NCI-H2196 treated with DMSO at 0.1 percent for 48 hours (cell line): Measurements from ENCODE around the gene PEA15.

Source experiments
- DNase-seq: peaks from one replicate; lab custom pipeline; 2025; ENCODE audit not compliant: unreplicated experiment; lab: John Stamatoyannopoulos, UW

The PEA15 gene

GRCh38 chr1:160236806-160237205 is 31.6 kb downstream of the PEA15 start:
- no peak for DNase-seq

DNA sequence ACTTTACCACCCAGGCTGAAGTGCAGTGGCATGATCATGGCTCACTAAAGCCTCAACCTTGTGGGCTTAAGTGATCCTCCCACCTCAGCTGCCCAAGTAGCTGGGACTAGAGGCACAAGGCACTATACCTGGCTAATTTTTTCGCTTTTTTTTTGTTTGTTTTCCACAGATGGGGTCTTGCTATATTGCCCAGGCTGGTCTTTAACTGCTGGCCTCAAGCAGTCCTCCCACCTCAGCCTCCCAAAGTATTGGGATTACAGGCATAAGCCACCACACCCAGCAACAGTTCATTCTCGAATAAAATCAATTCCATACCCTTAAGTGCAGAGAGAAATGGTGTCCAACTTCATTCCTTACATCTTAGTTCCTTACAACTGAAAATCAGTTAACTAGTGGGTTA is 32.4 kb downstream of the PEA15 start:
- DNase-seq: no peak

DNA sequence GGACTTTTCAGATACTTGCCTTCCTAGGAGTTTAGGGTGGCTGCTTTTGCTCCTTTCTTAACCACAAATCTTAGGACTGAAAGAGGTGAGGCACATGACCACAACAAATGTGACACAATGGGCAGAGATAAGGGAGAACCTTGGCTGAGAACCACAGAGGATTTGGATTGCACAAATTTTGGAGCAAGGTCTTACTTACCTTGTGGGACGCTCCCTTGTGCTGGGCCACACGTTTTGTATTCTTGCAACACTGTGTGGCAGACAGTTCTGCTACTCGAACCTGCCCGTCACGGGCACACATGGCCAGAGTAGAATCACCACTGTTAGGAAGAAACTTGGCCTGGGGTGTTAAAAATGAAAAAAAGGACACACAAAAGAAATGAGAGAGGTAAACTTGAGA is 33.2 kb downstream of the PEA15 start:
- no peak for DNase-seq

- DNase-seq: no peak
Observed at GRCh38 chr1:160239582-160240299, 34.6 kb downstream of the PEA15 start.

- DNase-seq: no peak
Observed at GRCh38 chr1:160243767-160244166, 38.6 kb downstream of the PEA15 start.

- DNase-seq: no peak
Observed at GRCh38 chr1:160244209-160244608, 39.0 kb downstream of the PEA15 start.

DNA sequence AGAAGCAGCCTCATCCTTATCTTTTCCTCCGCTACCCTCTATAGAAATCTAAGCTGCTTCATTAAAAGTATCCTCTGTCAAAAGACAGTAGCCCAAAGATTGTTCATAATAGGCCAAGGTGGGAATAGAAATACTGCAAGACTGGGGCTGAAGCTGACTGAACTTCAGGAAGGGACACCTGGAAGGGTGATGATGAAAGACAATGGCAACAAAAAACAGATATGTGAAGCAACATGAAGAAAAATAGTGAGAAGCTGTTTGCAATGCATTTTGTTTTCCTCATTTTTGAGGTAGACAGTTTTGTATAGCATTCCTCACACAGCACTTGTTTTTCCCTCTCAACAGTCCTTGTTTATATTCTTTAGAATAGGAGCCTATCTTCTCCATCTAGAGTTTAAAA is 40.2 kb downstream of the PEA15 start:
- DNase-seq: no peak

DNA sequence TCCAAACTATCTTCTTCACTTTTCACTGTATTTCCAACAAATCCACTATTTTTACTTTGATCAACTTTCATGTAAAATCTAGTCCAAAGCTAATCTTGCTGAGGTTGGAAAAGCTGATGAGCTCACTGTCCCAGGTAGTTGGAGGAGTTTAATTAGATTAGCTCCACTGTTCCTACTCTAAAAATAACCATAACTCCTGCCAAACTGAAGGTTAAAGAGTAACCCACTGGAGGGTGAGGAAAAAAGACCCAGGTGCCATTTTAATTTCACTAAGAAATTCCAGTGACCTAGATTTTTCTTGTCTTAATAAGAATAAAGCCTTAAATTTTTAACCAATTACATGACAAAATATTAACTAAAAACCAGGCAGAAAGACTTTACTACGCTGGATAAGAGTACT is 41.9 kb downstream of the PEA15 start:
- DNase-seq: no peak

GRCh38 chr1:160251011-160251410 is 45.8 kb downstream of the PEA15 start:
- no peak for DNase-seq

GRCh38 chr1:160251687-160252526 is 46.7 kb downstream of the PEA15 start:
- DNase-seq: peak; percentile 66

GRCh38 chr1:160255781-160256300 is 50.7 kb downstream of the PEA15 start:
- DNase-seq: no peak

DNA sequence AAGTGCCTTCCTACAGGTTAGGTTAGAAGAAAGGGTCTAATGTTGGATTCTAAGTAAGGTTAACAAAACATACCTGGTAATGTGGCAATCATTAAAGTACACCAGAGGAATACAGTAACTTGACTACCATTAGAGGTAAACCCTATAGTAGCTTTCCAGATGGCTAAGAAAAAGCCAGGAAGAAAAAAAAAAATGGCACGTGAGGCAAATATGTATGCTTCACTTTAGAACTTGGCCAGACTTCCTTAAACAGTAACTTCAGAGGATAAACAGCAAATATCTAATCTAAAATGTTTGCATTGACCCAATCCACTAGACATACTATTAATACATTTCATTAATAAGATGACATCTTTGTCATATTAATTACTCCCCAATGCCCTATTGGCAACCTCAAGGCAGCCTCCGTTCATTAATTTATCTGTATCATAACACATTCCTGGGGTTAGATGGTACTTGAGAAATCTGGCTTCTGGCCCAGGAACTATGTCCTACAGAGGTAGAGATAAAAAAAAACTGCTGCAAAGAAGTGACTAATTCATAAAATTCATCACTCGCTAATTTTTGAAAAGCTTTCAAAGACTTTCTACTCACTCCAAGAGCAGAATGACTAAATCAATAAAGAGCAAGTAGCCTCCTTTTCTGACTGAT is 51.3 kb downstream of the PEA15 start:
- peak; percentile 33 for DNase-seq

DNA sequence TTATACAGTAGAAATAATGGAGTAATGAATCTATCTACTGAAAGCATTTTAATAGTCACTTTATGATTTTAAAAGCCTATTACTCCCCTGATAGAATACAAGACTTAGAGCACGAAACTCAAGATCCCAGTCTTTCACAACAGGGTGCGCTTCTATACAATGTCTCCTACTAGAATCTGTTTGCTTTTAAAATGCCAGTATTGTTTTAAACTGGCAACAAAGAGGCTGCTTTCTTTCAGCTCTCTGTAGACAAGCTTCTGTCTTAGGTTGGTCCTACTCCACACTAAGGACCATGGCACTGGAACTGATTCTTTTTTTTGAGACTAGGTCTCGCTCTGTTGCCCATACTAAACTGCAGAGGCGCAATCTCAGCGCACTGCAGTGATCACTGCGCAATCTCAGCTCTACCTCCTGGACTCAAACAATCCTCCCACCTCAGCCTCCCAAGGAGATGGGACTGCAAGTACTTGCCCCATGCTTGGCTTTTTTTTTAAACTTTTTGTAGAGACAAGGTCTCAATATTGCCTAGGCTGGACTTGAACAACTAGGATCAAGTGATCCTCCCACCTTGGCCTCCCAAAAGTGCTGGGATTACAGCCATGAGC is 52.3 kb downstream of the PEA15 start:
- no peak for DNase-seq

DNA sequence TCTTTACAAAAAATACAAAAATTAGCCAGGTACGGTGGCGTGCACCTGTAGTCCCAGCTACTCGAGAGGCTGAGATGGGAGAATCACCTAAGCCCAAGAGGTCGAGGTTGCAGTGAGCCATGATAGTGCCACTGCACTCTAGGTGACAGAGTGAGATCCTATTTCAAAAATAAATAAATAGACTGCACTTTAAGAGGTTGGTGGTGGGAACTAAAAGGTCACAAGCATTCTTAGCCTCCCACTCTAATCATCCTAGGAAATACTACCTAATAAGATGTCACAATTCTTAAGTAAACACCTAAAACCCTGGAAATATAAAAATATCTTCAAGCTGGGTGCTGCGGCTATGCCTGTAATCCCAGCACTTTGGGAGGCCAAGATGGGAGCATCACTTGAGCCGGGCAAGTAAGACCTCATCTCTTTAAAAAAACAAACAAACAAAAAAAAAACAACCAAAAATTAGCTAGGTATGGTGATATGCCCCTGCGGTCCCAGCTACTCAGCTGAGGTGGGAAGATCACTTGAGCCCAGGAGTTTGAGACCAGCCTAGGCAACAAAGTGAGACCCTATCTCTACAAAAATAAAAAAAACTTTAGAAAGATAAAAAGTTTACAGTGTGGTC is 53.1 kb downstream of the PEA15 start:
- DNase-seq: no peak

GRCh38 chr1:160260406-160261382 is 55.5 kb downstream of the PEA15 start:
- DNase-seq: no peak

GRCh38 chr1:160261556-160261892 is 56.3 kb downstream of the PEA15 start:
- DNase-seq: peak; percentile 33

GRCh38 chr1:160261893-160262794 is 57.0 kb downstream of the PEA15 start, which contains the start of gene DCAF8:
Gene DCAF8, minus strand, starts transcription at chr1:160262549. Its CDS starts 18,541 bp downstream, at chr1:160244008.
- peak; percentile 95 for DNase-seq

- no peak for DNase-seq
Observed at GRCh38 chr1:160264795-160265307, 59.7 kb downstream of the PEA15 start.
